ENCODE data around the gene RPS19.

The RPS19 gene

GRCh38 chr19:41906916-41907680 lies 47.0 kb downstream of the RPS19 start:
- no peak for TF ChIP-seq CTCF (IDR thresholded peaks at IDR 0.05)
- no peak overlapping the region for H3K27ac ChIP-seq
- H3K4me3 ChIP-seq = no peak overlapping the region
- no peak for DNase-seq (ENCODE audit: low spot score)

GRCh38 chr19:41907994-41908615 lies 48.0 kb downstream of the RPS19 start:
- Histone ChIP-seq H3K27ac (no peak overlapping the region), H3K4me3 (no peak overlapping the region)
- no peak for TF ChIP-seq CTCF (IDR thresholded peaks at IDR 0.05)
- DNase-seq (ENCODE audit: low spot score) = no peak

GRCh38 chr19:41908724-41909464 lies 48.8 kb downstream of the RPS19 start:
- no peak for TF ChIP-seq CTCF (IDR thresholded peaks at IDR 0.05)
- Histone ChIP-seq H3K4me3 (no peak overlapping the region), H3K27ac (no peak overlapping the region)
- DNase-seq (ENCODE audit: low spot score) = no peak

- no peak for TF ChIP-seq CTCF (IDR thresholded peaks at IDR 0.05)
- H3K4me3 ChIP-seq = no peak overlapping the region
- H3K27ac ChIP-seq = no peak overlapping the region
- DNase-seq (ENCODE audit: low spot score) = no peak
Measured at GRCh38 chr19:41909706-41910105, 49.7 kb downstream of the RPS19 start.

- DNase-seq (ENCODE audit: low spot score) = no peak
- no peak overlapping the region for H3K27ac ChIP-seq
- TF ChIP-seq CTCF (IDR thresholded peaks at IDR 0.05) = no peak
- no peak overlapping the region for H3K4me3 ChIP-seq
Measured at GRCh38 chr19:41910240-41910991, 50.4 kb downstream of the RPS19 start.

- no peak for TF ChIP-seq CTCF (IDR thresholded peaks at IDR 0.05)
- DNase-seq (ENCODE audit: low spot score) = no peak
- Histone ChIP-seq H3K4me3 (no peak overlapping the region), H3K27ac (no peak overlapping the region)
Measured at GRCh38 chr19:41910992-41911888, 51.2 kb downstream of the RPS19 start.
